H4 (cell line): Measurements from ENCODE around the gene TRPM8. TPM values are rescaled to one million over a fixed set of nuclear protein-coding genes. Genes with fewer than 3 reads are reported as not detected.

Experiments used
- DNase-seq: peaks from one replicate; pipeline ENCODE4 v3.0.0-alpha.2; 2015; ENCODE audit warnings: low spot score
- total RNA-seq: library from RNA; depleted of rRNA; stranded (reverse); fragments of >200 nt; shearing (Covaris generic); gene quantifications from 2 replicates; pipeline ENCODE4 v1.2.3, GENCODE V29; 2014; rRNA removed

The TRPM8 gene
- total RNA-seq, 1 experiment from 2014 or later, result 1.3 TPM

- no peak for DNase-seq
Measured at GRCh38 chr2:234046521-234046920, 129.3 kb downstream of the TRPM8 start.

- no peak for DNase-seq
Measured at GRCh38 chr2:234047361-234047760, 130.2 kb downstream of the TRPM8 start.

- no peak for DNase-seq
Measured at GRCh38 chr2:234048049-234048448, 130.9 kb downstream of the TRPM8 start.

GRCh38 chr2:234050455-234051135, 133.4 kb downstream of the TRPM8 start, which contains the start of gene SPP2:
Gene SPP2 (plus strand): TSS chr2:234050702. CDS start chr2:234050787, 85 bp downstream.
- no peak for DNase-seq

DNA sequence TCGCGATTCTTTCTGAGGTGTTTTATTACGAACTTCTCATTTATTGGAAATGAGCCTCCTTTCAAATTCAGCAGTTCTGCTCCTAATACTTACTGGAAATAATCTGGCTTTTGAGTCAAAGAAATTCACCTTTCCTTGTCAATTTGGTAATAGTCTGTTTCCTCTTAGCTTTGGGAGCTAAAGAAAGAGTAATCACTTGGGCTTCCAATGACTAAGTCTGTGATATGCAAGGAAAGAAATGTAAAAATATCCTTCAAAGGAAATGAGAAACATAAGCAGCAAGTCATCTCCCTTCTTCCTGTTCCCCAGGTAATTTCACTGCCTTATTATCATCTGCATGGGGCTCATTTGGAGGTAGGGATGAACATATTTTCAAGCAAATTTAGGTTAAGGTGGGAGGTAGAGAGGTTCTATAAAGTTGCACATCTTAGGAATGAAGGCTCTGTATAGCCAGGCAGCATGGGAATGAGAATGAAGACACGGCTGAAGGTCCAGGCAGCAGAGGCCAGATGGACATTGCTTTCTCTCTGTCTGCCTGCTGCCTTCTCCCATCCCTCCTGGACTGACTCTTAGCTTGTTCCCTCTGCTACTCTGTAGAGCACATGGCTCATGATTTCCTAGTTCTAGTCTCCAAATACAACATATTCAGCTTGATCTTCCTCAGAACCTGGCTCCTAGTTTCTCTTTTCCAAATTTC, 134.3 kb downstream of the TRPM8 start:
- DNase-seq, result no peak

GRCh38 chr2:234058881-234059280, 141.7 kb downstream of the TRPM8 start:
- no peak for DNase-seq

- DNase-seq, result no peak
Measured at GRCh38 chr2:234060236-234060635, 143.1 kb downstream of the TRPM8 start.

DNA sequence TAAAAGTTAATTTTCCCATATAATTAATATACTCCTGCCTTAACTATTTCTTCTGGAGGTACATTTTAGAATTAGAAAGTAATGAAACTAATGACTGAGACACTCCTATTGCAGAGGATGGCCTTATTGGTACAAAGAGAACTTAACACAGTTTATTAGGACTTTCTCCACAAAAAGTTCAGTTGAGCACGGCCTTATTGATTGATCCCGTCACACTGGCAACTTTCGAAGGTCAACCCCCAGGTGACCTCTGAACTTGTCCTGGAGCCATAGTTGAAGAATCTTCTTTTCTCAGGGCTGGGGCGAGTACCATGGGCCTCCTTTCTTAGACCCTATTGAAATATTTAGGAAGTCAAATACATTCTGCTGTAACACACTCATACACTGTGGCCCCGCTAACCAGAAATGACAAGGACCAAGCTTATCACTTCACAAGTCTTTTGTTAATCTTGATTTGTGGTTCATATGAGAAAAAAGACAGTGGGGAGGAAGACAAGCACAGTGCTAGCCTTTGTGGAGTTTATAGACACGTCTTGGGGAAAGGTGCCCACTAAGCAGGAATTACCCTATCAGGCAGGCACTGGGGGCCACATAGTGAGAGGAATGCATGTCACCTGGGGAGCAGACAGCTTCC, 144.6 kb downstream of the TRPM8 start:
- no peak for DNase-seq

DNA sequence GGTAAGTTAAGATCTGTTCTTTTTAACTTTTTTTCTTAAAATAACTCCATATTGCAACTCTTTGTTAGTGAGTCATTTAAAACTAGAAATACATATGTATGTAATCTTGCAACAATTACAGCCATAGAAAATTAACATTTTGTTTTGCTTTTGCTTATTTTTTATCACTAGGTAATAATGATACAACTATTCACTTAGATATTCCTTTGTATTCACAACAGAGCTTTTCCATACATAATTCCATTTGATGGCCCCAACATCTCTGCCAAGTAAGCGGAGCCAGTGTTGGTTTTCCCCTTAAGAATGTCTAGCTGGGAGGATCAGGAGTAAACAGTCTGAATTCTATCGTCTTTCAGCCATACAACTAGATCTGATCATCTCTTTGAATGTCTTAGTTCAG, 149.4 kb downstream of the TRPM8 start:
- DNase-seq, result no peak

Other genes with a start within 250 kb of the TRPM8 start
- 0.10 TPM in 1 of 2 replicates, not detected in the other for gene UGT1A9, start 245.5 kb upstream of the TRPM8 start, total RNA-seq
- not detected in 2 replicates for gene UGT1A7, start 235.5 kb upstream of the TRPM8 start, total RNA-seq
- 2.6 and 3.1 TPM in 2 replicates for gene UGT1A6, start 224.5 kb upstream of the TRPM8 start, total RNA-seq
- not detected in 2 replicates for gene UGT1A5, start 204.5 kb upstream of the TRPM8 start, total RNA-seq
- 0.04 TPM in 1 of 2 replicates, not detected in the other for gene UGT1A4, start 198.6 kb upstream of the TRPM8 start, total RNA-seq
- not detected in 2 replicates for gene UGT1A3, start 188.3 kb upstream of the TRPM8 start, total RNA-seq
- gene UGT1A1, start 157.1 kb upstream of the TRPM8 start, total RNA-seq, result 0.25 and 0.45 TPM in 2 replicates
- 0.02 TPM in 1 of 2 replicates, not detected in the other for gene MROH2A, start 139.0 kb upstream of the TRPM8 start, total RNA-seq
- 83.4 and 105 TPM in 2 replicates for gene HJURP, start 62.8 kb upstream of the TRPM8 start, total RNA-seq
- gene SPP2, start 133.3 kb downstream of the TRPM8 start, total RNA-seq, result not detected in 2 replicates